Thoracic aorta (tissue), 2 donors: ENCODE results near the gene CDKAL1. TPM values are rescaled to one million over a fixed set of nuclear protein-coding genes. Genes with fewer than 3 reads are reported as not detected.

Experiments used
- ATAC-seq: fragments of 150-250 bp; one replicate; pipeline ENCODE4 v1.8.0; 2017; ENCODE audit warnings: low read depth; ENCODE audit not compliant: insufficient number of reproducible peaks, low FRiP score
- DNase-seq: peaks from one replicate; pipeline ENCODE4 v3.0.0-alpha.2; 2020; ENCODE audit warnings: low spot score
- H3K27ac ChIP-seq, 2 donors: fragments of 200-600 bp; sonication (generic); 1 replicate in 1 of 2; 2 replicates in 1 of 2; pipeline ENCODE4 v1.5.1; 2016; ENCODE audit warnings: mild to moderate bottlenecking in 2 of 2, moderate library complexity in 2 of 2
- H3K27me3 ChIP-seq: fragments of 200-600 bp; sonication (generic); replicated peaks from 2 replicates; pipeline ENCODE4 v1.6.0; 2016; ENCODE audit warnings: mild to moderate bottlenecking; ENCODE audit not compliant: insufficient read depth
- H3K36me3 ChIP-seq: fragments of 200-600 bp; sonication (generic); one replicate; pipeline ENCODE4 v1.5.1; 2016
- H3K4me1 ChIP-seq, 2 donors: fragments of 200-600 bp; sonication (generic); 1 replicate in 1 of 2; 2 replicates in 1 of 2; pipeline versions ENCODE4 v1.5.1 to v1.6.0; 2016; ENCODE audit warnings: low read depth in 2 of 2, mild to moderate bottlenecking in 1 of 2; ENCODE audit not compliant: control insufficient read depth in 1 of 2
- H3K4me3 ChIP-seq: fragments of 200-600 bp; sonication (generic); 2 replicates; pipeline ENCODE4 v1.5.1; 2016; ENCODE audit warnings: mild to moderate bottlenecking
- H3K9me3 ChIP-seq: fragments of 200-600 bp; sonication (generic); 2 replicates; pipeline ENCODE4 v1.5.1; 2016
- CTCF ChIP-seq: fragments of 200-600 bp; sonication (generic); IDR thresholded peaks from one replicate; pipeline ENCODE4 v1.5.1; 2019; ENCODE audit warnings: antibody characterized with exemption
- total RNA-seq, 2 donors: library from RNA; depleted of rRNA; stranded (reverse); fragments of >200 nt; gene quantifications; one replicate each; pipeline versions ENCODE4 v1.1.0 to v1.2.3, GENCODE V29; 2016

The CDKAL1 gene
- total RNA-seq, 2 donors from 2014 or later, result 8.5 to 14.6 TPM

- DNase-seq, result no peak
- Histone ChIP-seq H3K4me1 (no peaks in the 10 kb centered on the region), H3K27ac (no peak overlapping the region), H3K4me3 (no peak overlapping the region), H3K9me3 (no peaks in the 10 kb centered on the region), H3K27me3 (no peaks in the 10 kb centered on the region), H3K36me3 (no peaks in the 10 kb centered on the region)
- ATAC-seq, result no peak
- no peak for TF ChIP-seq CTCF
Observed at GRCh38 chr6:21265730-21266044, 731.4 kb downstream of the CDKAL1 start.

GRCh38 chr6:21270636-21271201 is 736.5 kb downstream of the CDKAL1 start:
- no peaks in the 10 kb centered on the region for H3K36me3 ChIP-seq
- H3K27me3 ChIP-seq, result no peaks in the 10 kb centered on the region
- DNase-seq, result no peak
- no peak for TF ChIP-seq CTCF
- H3K4me3 ChIP-seq, result no peak overlapping the region
- H3K27ac ChIP-seq, result no peak overlapping the region
- ATAC-seq, result no peak
- H3K9me3 ChIP-seq, result no peaks in the 10 kb centered on the region
- H3K4me1 ChIP-seq, result no peaks in the 10 kb centered on the region

GRCh38 chr6:21271428-21272155 is 737.3 kb downstream of the CDKAL1 start:
- no peak for TF ChIP-seq CTCF
- Histone ChIP-seq H3K36me3 (no peaks in the 10 kb centered on the region), H3K4me3 (no peak overlapping the region), H3K4me1 (no peaks in the 10 kb centered on the region), H3K27ac (no peak overlapping the region), H3K9me3 (no peaks in the 10 kb centered on the region), H3K27me3 (no peaks in the 10 kb centered on the region)
- ATAC-seq (no peak), DNase-seq (no peak)

GRCh38 chr6:21273451-21273850 is 739.2 kb downstream of the CDKAL1 start:
- DNase-seq, result no peak
- no peaks in the 10 kb centered on the region for H3K9me3 ChIP-seq
- ATAC-seq, result no peak
- no peak overlapping the region for H3K4me3 ChIP-seq
- TF ChIP-seq CTCF, result no peak
- H3K4me1 ChIP-seq, result no peaks in the 10 kb centered on the region
- no peak overlapping the region for H3K27ac ChIP-seq
- H3K36me3 ChIP-seq, result no peaks in the 10 kb centered on the region
- H3K27me3 ChIP-seq, result no peaks in the 10 kb centered on the region

GRCh38 chr6:21274851-21275250 is 740.6 kb downstream of the CDKAL1 start:
- Histone ChIP-seq H3K4me1 (no peaks in the 10 kb centered on the region), H3K36me3 (no peaks in the 10 kb centered on the region), H3K4me3 (no peak overlapping the region), H3K27me3 (no peaks in the 10 kb centered on the region), H3K9me3 (no peaks in the 10 kb centered on the region), H3K27ac (no peak overlapping the region)
- TF ChIP-seq CTCF, result no peak
- ATAC-seq (no peak), DNase-seq (no peak)
